Epidermal melanocyte (primary cell): ENCODE data around the gene MT1A.
A peak's percentile ranks its signal among the peaks of the same experiment; 100 is the strongest.

Source experiments
- DNase-seq: peaks from one replicate; pipeline ENCODE4 v3.0.0; 2011; ENCODE audit warnings: low spot score; ENCODE audit not compliant: insufficient read length

MT1A gene

DNA sequence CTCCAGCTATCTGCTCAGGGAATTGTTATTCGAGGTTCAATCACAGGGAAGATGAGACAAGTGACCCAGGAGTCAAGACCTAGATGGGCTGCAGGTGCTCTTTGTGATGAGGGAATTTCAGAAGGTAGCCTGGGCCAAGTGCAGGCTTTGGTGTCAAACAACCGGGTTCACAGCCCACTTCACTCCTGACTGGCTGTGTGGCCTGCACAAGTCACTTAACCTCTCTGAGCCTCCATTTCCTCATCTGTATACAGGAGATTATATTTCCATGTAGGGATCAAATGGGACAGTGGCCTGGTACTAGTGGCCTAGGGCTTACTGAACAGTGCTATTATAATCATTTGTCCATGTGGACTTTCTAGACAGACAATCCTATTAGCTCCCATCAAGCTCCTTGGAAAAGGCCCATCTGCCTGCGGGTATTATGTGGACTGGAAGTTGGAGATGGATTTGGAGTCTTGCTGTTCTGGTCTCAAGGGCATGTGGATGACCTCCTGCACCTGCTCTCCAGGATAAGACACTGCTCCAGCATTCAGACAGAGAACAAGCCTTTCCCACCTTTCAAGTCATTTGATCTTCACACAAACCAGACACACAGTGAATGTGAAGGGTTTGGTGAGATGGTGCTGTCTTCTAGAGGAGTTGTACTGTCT is 40.7 kb downstream of the MT1A start:
- DNase-seq: no peak

DNA sequence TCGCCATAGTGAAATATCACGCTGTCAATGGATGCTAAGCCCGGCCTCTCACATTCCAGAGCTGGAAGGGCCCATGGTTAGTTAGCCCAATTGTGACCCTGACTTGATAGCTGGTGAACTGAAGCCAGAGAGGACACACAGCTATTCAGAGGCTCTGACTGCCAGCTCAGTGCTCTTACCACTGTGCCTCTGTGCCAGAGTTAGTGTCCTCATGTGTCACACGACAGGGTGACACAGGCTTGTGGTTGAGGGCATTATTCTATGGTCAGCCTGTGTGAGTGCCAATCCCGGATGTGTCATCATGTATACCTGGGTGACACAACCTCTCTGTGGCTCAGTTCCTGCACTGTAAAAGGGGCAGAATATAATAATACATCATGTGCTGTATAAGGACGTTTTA is 41.4 kb downstream of the MT1A start:
- no peak for DNase-seq

DNA sequence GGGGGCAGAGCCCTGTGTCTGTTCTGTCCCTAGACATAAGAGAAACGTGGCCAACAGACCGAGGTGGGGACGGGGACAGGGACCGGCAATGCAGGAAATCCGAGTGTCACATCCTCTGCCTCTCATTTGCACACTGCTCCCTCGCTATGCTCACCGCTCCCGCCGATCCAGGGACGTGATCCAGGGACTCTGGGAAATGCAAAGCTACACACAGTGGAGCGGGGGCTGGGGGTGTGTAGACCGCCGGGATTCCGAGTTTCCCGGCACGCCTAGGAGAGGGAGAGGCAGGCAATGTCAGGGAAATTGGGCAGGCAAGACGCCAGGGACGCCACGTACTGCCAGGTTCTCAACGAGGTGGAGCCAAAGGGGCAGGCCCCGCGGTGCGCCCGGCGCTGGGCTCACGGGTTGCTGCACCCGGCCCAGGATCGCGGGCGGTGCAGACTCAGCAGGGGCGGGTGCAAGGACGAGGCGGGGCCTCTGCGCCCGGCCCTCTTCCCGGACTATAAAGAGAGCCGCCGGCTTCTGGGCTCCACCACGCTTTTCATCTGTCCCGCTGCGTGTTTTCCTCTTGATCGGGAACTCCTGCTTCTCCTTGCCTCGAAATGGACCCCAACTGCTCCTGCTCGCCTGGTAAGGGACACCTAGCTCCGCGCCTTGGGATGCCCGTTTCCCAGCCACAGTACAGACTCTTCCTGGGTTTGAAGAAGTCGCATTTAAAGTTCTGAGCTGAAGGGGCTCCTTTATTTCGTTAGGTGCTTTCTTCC is 43.7 kb downstream of the MT1A start, which contains the start of gene MT1X:
TSS of gene MT1X (plus strand) at position 532 of the 764 bp plus-strand sequence. CDS start at position 603, 71 bp downstream.
- peak; percentile 80 for DNase-seq

DNA sequence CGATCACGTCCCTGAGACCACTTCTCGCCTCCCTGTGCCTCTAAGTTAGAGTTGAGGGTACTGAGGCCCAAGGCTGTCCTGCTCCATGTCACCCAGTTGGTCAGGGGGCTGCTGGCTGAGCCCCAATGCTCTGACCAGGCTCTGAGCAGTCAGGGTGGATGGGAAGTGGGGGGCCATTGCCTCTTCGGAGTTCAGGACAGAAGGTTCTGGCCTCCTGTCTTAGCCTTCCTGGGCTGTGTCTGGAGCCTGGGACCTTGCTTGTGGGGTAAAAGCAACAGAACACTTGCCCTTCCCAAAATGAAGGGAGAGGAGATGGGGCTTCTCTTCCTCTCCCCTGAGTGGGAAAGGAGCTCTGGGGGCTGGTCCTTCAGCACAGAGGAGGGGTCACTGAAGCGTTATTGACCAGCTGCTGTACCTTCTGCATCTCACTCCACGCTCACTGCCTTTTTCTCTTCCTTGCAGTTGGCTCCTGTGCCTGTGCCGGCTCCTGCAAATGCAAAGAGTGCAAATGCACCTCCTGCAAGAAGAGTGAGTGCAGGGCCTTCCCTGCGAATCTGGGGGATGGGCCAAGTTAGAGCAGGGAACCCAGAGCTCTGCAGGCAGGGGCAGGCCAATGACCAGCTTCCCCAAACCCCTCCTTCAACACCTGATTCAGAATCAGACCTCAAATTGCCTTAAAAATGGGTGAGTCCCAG is 44.4 kb downstream of the MT1A start:
- no peak for DNase-seq

DNA sequence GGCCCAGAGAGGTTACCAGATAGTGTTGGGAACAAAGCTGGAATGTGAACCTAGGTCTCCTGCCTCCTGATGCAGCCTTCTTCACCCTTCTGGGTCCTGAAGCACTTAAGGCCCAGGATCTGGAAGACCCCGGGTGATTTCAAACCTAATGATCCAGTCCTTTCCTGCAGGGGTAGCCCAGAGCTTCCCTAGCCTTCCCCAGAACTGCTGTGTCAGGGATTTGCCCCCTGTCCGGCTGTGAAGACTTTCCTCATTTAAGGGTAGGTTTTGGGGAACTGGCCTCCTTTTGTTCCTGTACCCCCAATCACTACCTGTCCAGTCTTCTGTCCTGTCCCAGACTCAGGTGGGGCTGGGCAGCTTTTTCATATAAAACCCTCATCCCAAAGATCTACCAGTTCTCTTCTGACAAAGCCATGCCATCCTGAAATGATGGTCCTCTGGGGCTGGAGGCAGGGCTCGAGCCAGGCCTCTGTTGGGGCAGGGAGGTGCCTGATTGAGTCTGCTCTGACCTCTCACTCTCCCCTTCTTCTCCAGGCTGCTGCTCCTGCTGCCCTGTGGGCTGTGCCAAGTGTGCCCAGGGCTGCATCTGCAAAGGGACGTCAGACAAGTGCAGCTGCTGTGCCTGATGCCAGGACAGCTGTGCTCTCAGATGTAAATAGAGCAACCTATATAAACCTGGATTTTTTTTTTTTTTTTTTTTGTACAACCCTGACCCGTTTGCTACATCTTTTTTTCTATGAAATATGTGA is 45.1 kb downstream of the MT1A start:
- DNase-seq: no peak

DNA sequence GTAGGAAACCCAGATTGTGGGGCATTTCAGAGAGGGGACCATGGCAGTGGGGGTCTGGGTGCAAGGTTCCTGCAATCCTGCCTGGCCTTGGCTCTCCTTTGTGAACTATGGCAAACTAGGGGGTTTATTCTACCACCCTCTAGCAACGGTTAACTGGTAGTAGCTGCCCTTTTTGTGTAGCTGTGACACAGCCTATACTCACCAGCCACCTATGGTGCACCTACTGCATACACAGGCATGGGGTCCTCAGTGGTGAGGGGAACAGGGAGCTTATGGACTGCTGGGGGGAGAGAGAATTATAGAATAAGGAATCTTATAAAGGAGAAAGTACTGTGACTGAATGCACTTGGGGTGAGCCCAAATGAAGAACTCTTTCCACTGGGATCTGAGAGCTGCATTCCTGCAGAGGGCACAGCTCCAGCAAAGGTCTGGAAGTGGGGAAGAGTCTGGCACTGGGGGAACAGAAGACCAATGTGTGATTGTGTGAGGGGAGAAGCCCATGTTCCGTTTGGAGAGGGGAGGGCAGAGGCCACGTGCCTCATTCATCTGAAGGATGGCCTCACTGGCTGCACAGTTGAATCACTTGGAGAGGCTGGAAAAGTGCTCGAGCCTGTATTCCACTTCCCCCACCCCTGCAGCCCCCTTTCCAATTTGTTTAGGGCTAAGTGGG is 45.9 kb downstream of the MT1A start:
- DNase-seq: no peak

DNA sequence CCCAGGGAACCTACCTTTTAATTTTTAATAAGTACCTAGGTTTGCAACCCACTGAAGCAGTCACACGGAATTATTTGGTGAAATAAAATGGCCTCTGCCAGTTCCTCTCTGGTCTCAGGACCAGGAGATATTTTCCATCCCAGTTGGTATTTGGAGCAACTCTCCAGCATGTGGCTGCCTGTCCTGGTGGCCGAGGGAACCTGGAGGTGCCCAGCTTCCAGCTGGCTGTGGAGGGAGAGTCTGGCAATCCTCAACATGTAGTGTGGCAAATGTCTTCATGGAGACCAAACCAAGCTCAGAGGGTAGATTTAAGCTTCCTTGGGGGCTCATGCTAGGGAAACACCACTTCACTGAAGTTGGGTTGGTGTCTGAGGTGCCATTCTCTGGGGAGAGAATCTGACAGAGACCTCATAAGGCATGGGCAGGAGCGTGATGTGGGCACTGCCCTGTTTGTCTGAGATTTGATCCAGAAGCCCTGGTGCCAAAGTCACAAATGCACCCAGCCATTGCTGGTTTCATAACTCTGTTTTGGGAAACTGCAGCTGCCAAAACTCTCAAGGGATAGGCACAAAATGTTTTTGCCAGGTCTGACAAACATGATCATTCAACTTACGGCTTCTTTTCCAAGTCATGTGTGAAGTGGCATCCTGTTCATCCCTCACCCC is 46.6 kb downstream of the MT1A start:
- no peak for DNase-seq

DNA sequence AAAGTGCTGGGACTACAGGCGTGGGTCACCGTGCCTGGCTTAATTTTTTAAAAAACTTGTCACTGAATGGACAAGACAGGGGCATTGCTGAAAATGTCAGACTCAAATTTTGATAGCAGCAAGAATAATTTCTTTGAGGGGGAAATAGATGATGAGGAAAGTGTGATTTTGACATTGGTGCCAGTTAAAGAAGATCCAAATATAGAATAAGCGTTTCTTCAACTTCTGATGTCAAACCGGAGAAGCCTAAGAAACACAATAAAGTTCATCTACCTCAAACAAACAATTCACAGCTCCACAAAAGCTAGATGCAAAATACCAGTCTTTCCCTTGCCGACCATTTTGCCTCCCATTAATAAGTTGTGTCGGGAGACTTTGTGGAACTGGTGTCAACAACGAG is 48.3 kb downstream of the MT1A start:
- no peak for DNase-seq

DNA sequence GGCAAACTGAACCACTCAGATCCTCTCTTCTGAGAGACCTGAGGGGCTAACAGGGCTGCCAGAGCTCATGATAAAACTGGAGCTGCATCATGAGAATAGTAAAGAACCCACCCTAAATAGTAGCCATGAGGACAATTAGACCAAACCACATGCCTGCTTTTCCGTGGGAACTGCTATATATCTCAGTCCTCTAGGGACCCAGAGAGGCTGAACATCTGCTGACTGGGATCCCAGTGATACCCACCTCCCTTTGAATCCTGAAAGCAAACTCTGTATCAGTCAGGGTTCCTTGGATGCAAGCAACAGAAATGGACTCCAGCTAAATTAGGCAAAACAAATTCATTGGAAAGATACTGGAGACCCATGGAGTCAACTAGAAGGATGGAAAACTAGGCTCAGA is 50.3 kb downstream of the MT1A start:
- no peak for DNase-seq

DNA sequence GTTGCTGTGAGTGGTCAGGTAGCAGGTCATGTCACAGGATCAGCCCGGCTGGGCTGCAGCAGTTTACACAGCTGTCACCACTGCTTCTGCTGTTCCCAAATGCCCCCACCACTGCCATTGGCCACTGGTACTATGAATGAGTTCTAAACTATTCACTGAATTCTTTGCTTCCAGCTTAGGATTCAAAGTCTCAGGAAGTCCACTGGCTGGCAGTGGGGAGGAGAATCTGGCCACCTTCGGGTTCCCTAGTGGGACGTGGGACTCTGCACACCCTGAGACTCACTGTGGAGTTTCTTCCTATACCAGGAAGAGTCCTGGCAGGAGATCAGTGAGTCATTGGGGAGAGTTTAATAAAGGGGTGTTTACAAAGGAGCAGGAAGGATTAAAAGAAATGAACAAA is 50.7 kb downstream of the MT1A start:
- DNase-seq: no peak
